ENCODE measurements around the gene STX8. TPM values are rescaled to one million over a fixed set of nuclear protein-coding genes. Genes with fewer than 3 reads are reported as not detected.

Gene STX8
- total RNA-seq, 1 donor from 2014 or later = 61.0 TPM

- Mint-ChIP-seq H3K27me3 (ENCODE audit: unreplicated experiment) (peaks cover 4% of the 10 kb centered on the region), H3K4me1 (ENCODE audit: low read depth, unreplicated experiment) (no peaks in the 10 kb centered on the region), H3K27ac (ENCODE audit: unreplicated experiment) (no peak overlapping the region), H3K9me3 (ENCODE audit: unreplicated experiment) (no peaks in the 10 kb centered on the region), H3K36me3 (ENCODE audit: unreplicated experiment) (no peaks in the 10 kb centered on the region), H3K4me3 (ENCODE audit: unreplicated experiment) (no peak overlapping the region)
- TF ChIP-seq CTCF (IDR thresholded peaks at IDR 0.05; ENCODE audit: partially characterized antibody, unreplicated experiment) = no peak
- no peak for DNase-seq
These were observed 280.9 kb downstream of the STX8 start for GRCh38 chr17:9294661-9295210.

- Mint-ChIP-seq H3K27me3 (ENCODE audit: unreplicated experiment) (peaks cover 4% of the 10 kb centered on the region), H3K4me1 (ENCODE audit: low read depth, unreplicated experiment) (no peaks in the 10 kb centered on the region), H3K36me3 (ENCODE audit: unreplicated experiment) (no peaks in the 10 kb centered on the region), H3K9me3 (ENCODE audit: unreplicated experiment) (no peaks in the 10 kb centered on the region), H3K27ac (ENCODE audit: unreplicated experiment) (no peak overlapping the region), H3K4me3 (ENCODE audit: unreplicated experiment) (no peak overlapping the region)
- no peak for TF ChIP-seq CTCF (IDR thresholded peaks at IDR 0.05; ENCODE audit: partially characterized antibody, unreplicated experiment)
- no peak for DNase-seq
These were observed 283.1 kb downstream of the STX8 start for GRCh38 chr17:9292561-9292941.

DNA sequence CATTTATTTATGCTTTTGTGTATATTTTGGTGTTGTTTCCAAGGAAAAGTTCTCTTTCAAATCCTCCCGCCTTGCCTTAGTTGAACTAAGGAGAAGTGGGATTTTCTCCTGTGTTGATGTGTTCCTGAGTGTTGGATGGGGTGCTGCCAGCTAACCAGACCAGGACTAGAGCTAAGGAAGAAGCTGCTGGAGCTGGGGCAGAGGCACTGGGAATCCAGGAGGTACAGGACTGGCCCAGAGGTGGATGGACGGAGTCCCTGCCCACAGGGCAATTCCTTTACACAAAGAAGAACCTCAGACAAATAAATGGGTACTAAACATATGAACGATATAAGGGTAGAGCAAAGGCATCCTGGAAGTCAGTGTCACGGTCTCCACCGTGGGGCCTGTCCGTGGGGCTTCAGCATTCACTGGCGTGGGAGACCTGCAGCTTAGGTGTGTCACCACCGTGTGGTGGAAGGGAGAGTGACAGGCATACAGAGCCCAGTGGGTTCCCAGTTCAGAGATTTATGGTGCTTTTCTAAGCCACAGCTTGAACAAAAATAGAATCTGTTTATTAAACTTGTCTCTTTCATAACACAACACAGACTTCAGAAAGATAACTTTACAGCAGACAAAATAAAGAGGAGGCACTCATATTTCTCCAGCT is 283.6 kb downstream of the STX8 start:
- no peaks in the 10 kb centered on the region for H3K9me3 Mint-ChIP-seq (ENCODE audit: unreplicated experiment)
- TF ChIP-seq CTCF (IDR thresholded peaks at IDR 0.05; ENCODE audit: partially characterized antibody, unreplicated experiment) = peak; percentile 76
- H3K4me3 Mint-ChIP-seq (ENCODE audit: unreplicated experiment) = no peak overlapping the region
- no peaks in the 10 kb centered on the region for H3K4me1 Mint-ChIP-seq (ENCODE audit: low read depth, unreplicated experiment)
- no peaks in the 10 kb centered on the region for H3K36me3 Mint-ChIP-seq (ENCODE audit: unreplicated experiment)
- DNase-seq = peak; percentile 65
- H3K27ac Mint-ChIP-seq (ENCODE audit: unreplicated experiment) = no peak overlapping the region
- H3K27me3 Mint-ChIP-seq (ENCODE audit: unreplicated experiment) = peaks cover 4% of the 10 kb centered on the region

DNA sequence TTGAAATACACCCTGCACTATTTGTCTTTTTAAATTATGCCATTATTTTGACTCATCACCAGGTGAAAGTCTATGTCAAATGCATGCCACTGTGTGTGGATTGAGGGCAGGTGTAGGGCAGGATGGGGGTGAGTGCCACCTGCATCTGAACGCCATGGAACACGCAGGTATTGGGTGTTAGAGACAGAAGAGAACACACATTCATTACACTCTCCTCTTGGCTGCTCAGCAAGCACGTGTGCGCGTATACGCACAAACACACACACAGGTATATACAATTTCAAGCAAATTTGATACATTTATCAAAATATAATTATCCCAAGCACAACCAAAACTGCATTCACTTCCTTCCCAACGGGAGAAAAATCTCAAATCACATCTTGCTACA is 285.4 kb downstream of the STX8 start:
- DNase-seq = no peak
- Mint-ChIP-seq H3K36me3 (ENCODE audit: unreplicated experiment) (no peaks in the 10 kb centered on the region), H3K27ac (ENCODE audit: unreplicated experiment) (no peak overlapping the region), H3K27me3 (ENCODE audit: unreplicated experiment) (peaks cover 4% of the 10 kb centered on the region), H3K4me1 (ENCODE audit: low read depth, unreplicated experiment) (peaks cover 4% of the 10 kb centered on the region), H3K4me3 (ENCODE audit: unreplicated experiment) (no peak overlapping the region), H3K9me3 (ENCODE audit: unreplicated experiment) (no peaks in the 10 kb centered on the region)
- no peak for TF ChIP-seq CTCF (IDR thresholded peaks at IDR 0.05; ENCODE audit: partially characterized antibody, unreplicated experiment)

DNA sequence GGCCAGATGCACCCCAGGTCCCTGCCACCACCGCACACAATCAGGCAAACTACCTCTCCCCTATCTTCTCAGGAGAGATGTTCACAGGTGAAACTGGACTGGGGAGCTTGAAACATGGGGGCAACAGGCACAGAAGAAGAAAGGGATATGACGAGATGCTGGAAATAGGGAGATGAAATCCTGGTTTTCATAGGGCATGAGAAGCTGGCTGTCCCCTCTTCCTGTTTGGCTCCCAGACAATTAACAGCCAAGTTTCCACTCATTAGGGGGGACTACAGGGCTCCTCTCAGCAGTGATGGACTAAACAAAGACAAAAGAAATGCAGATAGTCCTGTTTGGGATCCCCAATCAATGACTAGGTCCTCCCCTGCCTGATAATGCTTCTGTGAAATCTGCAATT is 288.3 kb downstream of the STX8 start:
- Mint-ChIP-seq H3K27ac (ENCODE audit: unreplicated experiment) (no peak overlapping the region), H3K4me1 (ENCODE audit: low read depth, unreplicated experiment) (peaks cover 4% of the 10 kb centered on the region), H3K9me3 (ENCODE audit: unreplicated experiment) (no peaks in the 10 kb centered on the region)

More for the DNA sequence above, 288.3 kb downstream of the STX8 start:
- no peak overlapping the region for H3K4me3 Mint-ChIP-seq (ENCODE audit: unreplicated experiment)
- H3K36me3 Mint-ChIP-seq (ENCODE audit: unreplicated experiment) = no peaks in the 10 kb centered on the region
- H3K27me3 Mint-ChIP-seq (ENCODE audit: unreplicated experiment) = peaks cover 4% of the 10 kb centered on the region
- DNase-seq = no peak
- no peak for TF ChIP-seq CTCF (IDR thresholded peaks at IDR 0.05; ENCODE audit: partially characterized antibody, unreplicated experiment)
